ENCODE data around the gene HSBP1L1. TPM values are rescaled to one million over a fixed set of nuclear protein-coding genes. Genes with fewer than 3 reads are reported as not detected.
"Not testable (repeated sequence)": the region's sequence is repeated elsewhere in the genome, so short reads cannot be mapped to it uniquely, and the experiment has no call there.

The HSBP1L1 gene
- total RNA-seq, 1 donor from 2014 or later = 10.0 TPM

- H3K27ac Mint-ChIP-seq = peak overlapping the region; percentile 97
- H3K36me3 Mint-ChIP-seq (ENCODE audit: low read depth) = peaks cover 15% of the 10 kb centered on the region
- no peak for DNase-seq (ENCODE audit: low spot score)
- H3K4me3 Mint-ChIP-seq = peak overlapping the region; percentile 93
- no peaks in the 10 kb centered on the region for H3K9me3 Mint-ChIP-seq
- intact Hi-C loops (cut with micrococcal nuclease) = loop anchor here (2.0 to 10.0 kb wide), 3 partner anchors 158 to 582 kb away; partner anchors contain the start of gene KCNG2
- H3K4me1 Mint-ChIP-seq (ENCODE audit: low read depth) = peaks cover 27% of the 10 kb centered on the region
- H3K27me3 Mint-ChIP-seq (ENCODE audit: insufficient read depth) = peaks cover 5% of the 10 kb centered on the region
Observed at GRCh38 chr18:79989195-79989497, 24.7 kb downstream of the HSBP1L1 start.

- H3K27ac Mint-ChIP-seq = no peak overlapping the region
- no peak overlapping the region for H3K4me3 Mint-ChIP-seq
- DNase-seq (ENCODE audit: low spot score) = no peak
- peaks cover 11% of the 10 kb centered on the region for H3K4me1 Mint-ChIP-seq (ENCODE audit: low read depth)
- intact Hi-C loops (cut with micrococcal nuclease) = no loop called here
- peaks cover 5% of the 10 kb centered on the region for H3K36me3 Mint-ChIP-seq (ENCODE audit: low read depth)
- H3K27me3 Mint-ChIP-seq (ENCODE audit: insufficient read depth) = peaks cover 6% of the 10 kb centered on the region
- H3K9me3 Mint-ChIP-seq = no peaks in the 10 kb centered on the region
Observed at GRCh38 chr18:79991494-79991893, 27.1 kb downstream of the HSBP1L1 start.

- DNase-seq (ENCODE audit: low spot score); intact Hi-C loops (cut with micrococcal nuclease); H3K27me3 Mint-ChIP-seq (ENCODE audit: insufficient read depth); H3K36me3 Mint-ChIP-seq (ENCODE audit: low read depth); H3K4me3 Mint-ChIP-seq; H3K4me1 Mint-ChIP-seq (ENCODE audit: low read depth); H3K27ac Mint-ChIP-seq; H3K9me3 Mint-ChIP-seq: not testable (repeated sequence)
Observed at GRCh38 chr18:79999701-80000100, 35.3 kb downstream of the HSBP1L1 start.

GRCh38 chr18:80000877-80001276 is 36.4 kb downstream of the HSBP1L1 start:
- intact Hi-C loops (cut with micrococcal nuclease) = no loop called here
- H3K4me3 Mint-ChIP-seq = no peak overlapping the region
- H3K4me1 Mint-ChIP-seq (ENCODE audit: low read depth) = no peaks in the 10 kb centered on the region
- no peak for DNase-seq (ENCODE audit: low spot score)
- peaks cover 10% of the 10 kb centered on the region for H3K9me3 Mint-ChIP-seq
- peaks cover 3% of the 10 kb centered on the region for H3K27me3 Mint-ChIP-seq (ENCODE audit: insufficient read depth)
- no peak overlapping the region for H3K27ac Mint-ChIP-seq
- peaks cover 2% of the 10 kb centered on the region for H3K36me3 Mint-ChIP-seq (ENCODE audit: low read depth)

GRCh38 chr18:80002468-80002867 is 38.0 kb downstream of the HSBP1L1 start:
- Mint-ChIP-seq H3K36me3 (ENCODE audit: low read depth) (peaks cover 2% of the 10 kb centered on the region), H3K27me3 (ENCODE audit: insufficient read depth) (no peaks in the 10 kb centered on the region), H3K9me3 (peaks cover 10% of the 10 kb centered on the region)

GRCh38 chr18:80004600-80005342 is 40.3 kb downstream of the HSBP1L1 start:
- Mint-ChIP-seq H3K36me3 (ENCODE audit: low read depth) (peaks cover 2% of the 10 kb centered on the region), H3K9me3 (peaks cover 12% of the 10 kb centered on the region), H3K4me3 (no peak overlapping the region), H3K27ac (no peak overlapping the region), H3K4me1 (ENCODE audit: low read depth) (no peaks in the 10 kb centered on the region), H3K27me3 (ENCODE audit: insufficient read depth) (no peaks in the 10 kb centered on the region)
- no peak for DNase-seq (ENCODE audit: low spot score)
- intact Hi-C loops (cut with micrococcal nuclease) = no loop called here

More at GRCh38 chr18:80002468-80002867, 38.0 kb downstream of the HSBP1L1 start:
- intact Hi-C loops (cut with micrococcal nuclease) = no loop called here
- Mint-ChIP-seq H3K4me1 (ENCODE audit: low read depth) (no peaks in the 10 kb centered on the region), H3K27ac (no peak overlapping the region), H3K4me3 (no peak overlapping the region)
- DNase-seq (ENCODE audit: low spot score) = no peak

- intact Hi-C loops (cut with micrococcal nuclease) = no loop called here
- H3K4me3 Mint-ChIP-seq = no peak overlapping the region
- no peaks in the 10 kb centered on the region for H3K4me1 Mint-ChIP-seq (ENCODE audit: low read depth)
- no peaks in the 10 kb centered on the region for H3K36me3 Mint-ChIP-seq (ENCODE audit: low read depth)
- no peak overlapping the region for H3K27ac Mint-ChIP-seq
- peaks cover 16% of the 10 kb centered on the region for H3K9me3 Mint-ChIP-seq
- no peaks in the 10 kb centered on the region for H3K27me3 Mint-ChIP-seq (ENCODE audit: insufficient read depth)
- no peak for DNase-seq (ENCODE audit: low spot score)
Observed at GRCh38 chr18:80006724-80007123, 42.3 kb downstream of the HSBP1L1 start.

GRCh38 chr18:80009661-80010550 is 45.5 kb downstream of the HSBP1L1 start:
- Mint-ChIP-seq H3K9me3 (peaks cover 35% of the 10 kb centered on the region), H3K4me3 (no peak overlapping the region), H3K36me3 (ENCODE audit: low read depth) (no peaks in the 10 kb centered on the region), H3K4me1 (ENCODE audit: low read depth) (no peaks in the 10 kb centered on the region), H3K27ac (no peak overlapping the region), H3K27me3 (ENCODE audit: insufficient read depth) (no peaks in the 10 kb centered on the region)
- intact Hi-C loops (cut with micrococcal nuclease) = no loop called here
- DNase-seq (ENCODE audit: low spot score) = no peak

- Mint-ChIP-seq H3K36me3 (ENCODE audit: low read depth) (no peaks in the 10 kb centered on the region), H3K4me3 (no peak overlapping the region), H3K4me1 (ENCODE audit: low read depth) (no peaks in the 10 kb centered on the region), H3K9me3 (peaks cover 35% of the 10 kb centered on the region), H3K27ac (no peak overlapping the region), H3K27me3 (ENCODE audit: insufficient read depth) (no peaks in the 10 kb centered on the region)
- intact Hi-C loops (cut with micrococcal nuclease) = no loop called here
- DNase-seq (ENCODE audit: low spot score) = no peak
Observed at GRCh38 chr18:80010551-80010906, 46.1 kb downstream of the HSBP1L1 start.

GRCh38 chr18:80011496-80012137 is 47.2 kb downstream of the HSBP1L1 start:
- intact Hi-C loops (cut with micrococcal nuclease); H3K36me3 Mint-ChIP-seq (ENCODE audit: low read depth); H3K4me3 Mint-ChIP-seq: not testable (repeated sequence)

GRCh38 chr18:80012714-80013113 is 48.3 kb downstream of the HSBP1L1 start:
- Mint-ChIP-seq H3K36me3 (ENCODE audit: low read depth) (no peaks in the 10 kb centered on the region), H3K9me3 (peaks cover 35% of the 10 kb centered on the region), H3K27ac (no peak overlapping the region), H3K4me3 (no peak overlapping the region), H3K4me1 (ENCODE audit: low read depth) (no peaks in the 10 kb centered on the region), H3K27me3 (ENCODE audit: insufficient read depth) (no peaks in the 10 kb centered on the region)
- intact Hi-C loops (cut with micrococcal nuclease) = no loop called here
- no peak for DNase-seq (ENCODE audit: low spot score)

More at GRCh38 chr18:80011496-80012137, 47.2 kb downstream of the HSBP1L1 start:
- H3K27ac Mint-ChIP-seq; H3K27me3 Mint-ChIP-seq (ENCODE audit: insufficient read depth); DNase-seq (ENCODE audit: low spot score); H3K4me1 Mint-ChIP-seq (ENCODE audit: low read depth): not testable (repeated sequence)
- peaks cover 35% of the 10 kb centered on the region for H3K9me3 Mint-ChIP-seq

All from activated T-helper 1 cell treated with anti-CD3 and anti-CD28 coated beads, Interleukin-12 subunit alpha, Interleukin-12 subunit beta, Interleukin-2, Interleukin-4 antibody, amounts not matched to agents 30 ng/mL and 10 ng/mL and 1 ng/mL, durations not matched to agents 14 hours and 24 hours and 36 hours (primary cell).